HG03354 (cell line): Measurements from ENCODE around the gene POTEI.
"Not testable (repeated sequence)": the region's sequence is repeated elsewhere in the genome, so short reads cannot be mapped to it uniquely, and the experiment has no call there.

Source experiments
- ATAC-seq: cut with Tn5 transposase; IDR thresholded peaks from one replicate; pipeline ENCODE4 v1.9.1; 2021; ENCODE audit warnings: mild to moderate bottlenecking; ENCODE audit not compliant: unreplicated experiment, poor library complexity, severe bottlenecking

POTEI gene

GRCh38 chr2:130510807-130511746 is 1.9 kb upstream of the POTEI start:
- ATAC-seq, result not testable (repeated sequence)

DNA sequence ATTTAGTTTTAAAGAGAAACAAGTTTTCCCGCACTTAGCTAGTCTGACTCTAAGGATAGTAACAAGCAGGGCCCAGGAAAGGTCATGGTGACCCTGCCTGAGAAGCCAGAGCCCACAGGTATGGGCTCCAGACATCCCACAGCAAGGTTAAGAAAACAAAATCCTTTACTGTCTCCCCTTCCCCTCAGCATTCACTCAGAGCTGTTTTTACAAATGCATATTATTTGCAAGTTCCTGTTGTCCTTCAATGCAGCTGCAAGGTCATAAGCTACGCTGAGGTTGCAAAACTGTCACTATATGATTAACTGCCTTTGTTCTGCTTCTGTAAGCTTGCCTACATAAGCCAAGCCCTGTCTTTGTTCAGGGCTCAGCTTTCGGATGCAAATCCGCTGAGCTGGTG is 18.1 kb downstream of the POTEI start:
- ATAC-seq, result not testable (repeated sequence)

DNA sequence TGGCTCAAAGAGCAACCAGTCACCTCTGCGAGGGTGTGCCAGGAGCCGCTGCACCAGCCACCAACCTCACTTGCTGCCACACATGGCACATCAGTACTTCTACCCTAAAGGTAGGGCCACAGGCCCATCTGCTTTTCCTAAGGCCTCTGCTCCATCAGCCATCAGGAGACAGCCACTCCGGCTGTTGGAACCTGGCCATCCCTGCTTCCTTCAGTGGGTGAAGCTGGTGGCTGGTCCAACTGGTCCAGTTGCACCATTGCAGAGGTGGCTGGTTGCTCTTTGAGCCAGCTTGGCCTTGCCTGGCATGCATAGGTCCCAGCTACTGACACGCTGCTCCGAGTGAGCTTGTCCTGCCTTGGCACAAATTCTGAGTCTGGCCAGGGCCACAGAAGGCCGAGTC is 53.7 kb downstream of the POTEI start:
- ATAC-seq, result not testable (repeated sequence)

- ATAC-seq, result not testable (repeated sequence)
These were observed 54.4 kb downstream of the POTEI start for GRCh38 chr2:130454712-130455083.

DNA sequence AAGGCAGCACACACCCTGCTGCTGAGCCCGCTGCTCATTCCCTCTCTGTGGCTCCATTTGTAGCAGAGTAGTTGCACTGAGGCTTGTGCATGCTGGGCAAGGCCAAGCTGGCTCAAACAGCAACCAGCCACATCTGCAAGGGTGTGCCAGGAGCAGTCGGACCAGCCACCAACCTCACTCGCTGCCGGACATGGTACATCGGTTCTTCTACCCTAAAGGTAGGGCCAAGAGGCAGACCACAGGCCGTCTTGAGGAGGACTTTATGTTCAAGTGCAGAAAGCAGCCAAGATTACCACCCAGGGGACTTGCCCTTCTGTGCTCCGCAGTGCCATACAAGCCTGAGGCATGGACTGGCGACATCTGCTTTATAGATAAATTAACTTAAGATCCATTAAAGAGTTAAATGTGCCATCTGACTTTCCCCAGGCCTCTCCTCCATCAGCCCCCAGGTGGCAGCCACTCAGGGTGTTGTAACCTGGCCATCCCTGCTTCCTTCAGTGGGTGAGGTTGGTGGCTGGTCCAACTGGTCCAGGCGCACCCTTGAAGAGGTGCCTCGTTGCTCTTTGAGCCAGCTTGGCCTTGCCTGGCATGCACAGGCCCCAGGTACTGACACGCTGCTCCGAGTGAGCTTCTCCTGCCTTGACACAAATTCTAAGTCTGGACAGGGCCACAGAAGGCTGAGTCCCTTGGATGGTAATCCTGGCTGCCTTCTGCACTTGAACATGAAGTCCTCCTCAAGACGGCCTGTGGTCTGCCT is 55.0 kb downstream of the POTEI start:
- not testable (repeated sequence) for ATAC-seq

DNA sequence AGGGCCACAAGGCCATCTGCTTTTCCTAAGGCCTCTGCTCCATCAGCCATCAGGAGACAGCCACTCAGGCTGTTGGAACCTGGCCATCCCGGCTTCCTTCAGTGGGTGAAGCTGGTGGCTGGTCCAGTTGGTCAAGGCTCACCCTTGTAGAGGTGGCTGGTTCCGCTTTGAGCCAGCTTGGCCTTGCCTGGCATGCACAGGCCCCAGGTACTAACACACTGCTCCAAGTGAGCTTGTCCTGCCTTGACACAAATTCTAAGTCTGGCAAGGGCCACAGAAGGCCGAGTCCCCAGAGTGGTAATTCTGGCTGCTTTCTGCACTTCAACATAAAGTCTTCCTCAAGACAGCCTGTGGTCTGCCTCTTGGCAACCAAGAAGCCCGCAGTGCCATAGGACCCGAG is 56.2 kb downstream of the POTEI start:
- not testable (repeated sequence) for ATAC-seq

DNA sequence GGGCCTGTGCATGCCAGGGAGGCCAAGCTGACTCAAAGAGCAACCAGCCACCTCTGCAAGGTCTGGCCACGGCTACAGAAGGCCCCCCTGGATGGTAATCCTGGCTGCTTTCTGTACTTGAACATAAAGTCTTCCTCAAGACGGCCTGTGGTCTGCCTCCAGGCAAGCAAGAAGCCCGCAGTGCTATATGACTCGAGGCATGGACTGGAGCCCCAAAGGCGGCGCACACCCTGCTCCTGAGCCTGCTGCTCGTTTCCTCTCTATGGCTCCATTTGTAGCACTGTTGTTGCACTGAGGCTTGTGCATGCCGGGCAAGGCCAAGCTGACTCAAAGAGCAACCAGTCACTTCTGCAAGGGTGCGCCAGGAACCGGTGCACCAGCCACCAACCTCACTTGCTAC is 57.3 kb downstream of the POTEI start:
- ATAC-seq, result not testable (repeated sequence)

DNA sequence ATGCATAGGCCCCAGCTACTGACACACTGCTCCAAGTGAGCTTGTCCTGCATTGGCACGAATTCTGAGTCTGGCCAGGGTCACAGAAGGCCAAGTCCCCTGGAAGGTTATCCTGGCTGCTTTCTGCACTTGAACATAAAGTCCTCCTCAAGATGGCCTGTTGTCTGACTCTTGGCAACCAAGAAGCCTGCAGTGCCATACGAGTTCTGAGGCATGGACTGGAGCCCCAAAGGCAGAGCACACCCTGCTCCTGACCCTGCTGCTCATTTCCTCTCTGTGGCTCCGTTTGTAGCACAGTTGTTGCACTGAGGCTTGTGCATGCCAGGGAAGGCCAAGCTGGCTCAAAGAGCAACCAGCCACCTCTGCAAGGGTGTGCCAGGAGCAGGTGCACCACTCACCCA is 57.9 kb downstream of the POTEI start:
- ATAC-seq, result not testable (repeated sequence)

DNA sequence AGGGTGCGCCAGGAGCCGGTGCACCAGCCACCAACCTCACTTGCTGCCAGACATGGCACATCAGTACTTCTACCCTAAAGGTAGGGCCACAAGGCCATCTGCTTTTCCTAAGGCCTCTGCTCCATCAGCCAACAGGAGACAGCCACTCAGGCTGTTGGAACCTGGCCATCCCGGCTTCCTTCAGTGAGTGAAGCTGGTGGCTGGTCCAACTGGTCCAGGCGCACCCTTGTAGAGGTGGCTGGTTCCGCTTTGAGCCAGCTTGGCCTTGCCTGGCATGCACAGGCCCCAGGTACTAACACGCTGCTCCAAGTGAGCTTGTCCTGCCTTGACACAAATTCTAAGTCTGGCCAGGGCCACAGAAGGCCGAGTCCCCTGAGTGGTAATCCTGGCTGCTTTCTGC is 58.8 kb downstream of the POTEI start:
- ATAC-seq, result not testable (repeated sequence)

DNA sequence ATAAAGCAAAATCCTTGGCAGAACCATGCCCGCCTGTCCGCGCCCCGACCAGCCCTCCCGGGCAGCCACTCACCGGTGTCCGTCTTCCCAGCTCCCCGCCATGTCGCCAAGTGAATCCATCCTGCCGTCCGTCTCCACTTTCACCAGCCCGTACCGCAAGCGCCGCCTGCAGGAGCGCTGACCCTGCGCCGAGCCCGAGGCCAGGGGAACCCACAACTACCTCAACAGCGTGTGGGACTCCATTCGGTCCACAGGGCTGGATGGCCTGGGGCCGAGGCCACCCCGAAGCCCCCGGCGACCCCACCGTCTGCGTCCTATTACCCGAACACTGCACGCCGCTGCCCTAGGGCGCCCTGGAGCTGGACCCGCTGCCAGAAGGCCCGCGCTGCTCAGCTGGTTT is 81.5 kb downstream of the POTEI start:
- ATAC-seq, result not testable (repeated sequence)

GRCh38 chr2:130418845-130419244 is 90.3 kb downstream of the POTEI start:
- not testable (repeated sequence) for ATAC-seq

GRCh38 chr2:130416693-130417092 is 92.4 kb downstream of the POTEI start:
- not testable (repeated sequence) for ATAC-seq
